ENCODE data around the gene RPTOR.

DNA sequence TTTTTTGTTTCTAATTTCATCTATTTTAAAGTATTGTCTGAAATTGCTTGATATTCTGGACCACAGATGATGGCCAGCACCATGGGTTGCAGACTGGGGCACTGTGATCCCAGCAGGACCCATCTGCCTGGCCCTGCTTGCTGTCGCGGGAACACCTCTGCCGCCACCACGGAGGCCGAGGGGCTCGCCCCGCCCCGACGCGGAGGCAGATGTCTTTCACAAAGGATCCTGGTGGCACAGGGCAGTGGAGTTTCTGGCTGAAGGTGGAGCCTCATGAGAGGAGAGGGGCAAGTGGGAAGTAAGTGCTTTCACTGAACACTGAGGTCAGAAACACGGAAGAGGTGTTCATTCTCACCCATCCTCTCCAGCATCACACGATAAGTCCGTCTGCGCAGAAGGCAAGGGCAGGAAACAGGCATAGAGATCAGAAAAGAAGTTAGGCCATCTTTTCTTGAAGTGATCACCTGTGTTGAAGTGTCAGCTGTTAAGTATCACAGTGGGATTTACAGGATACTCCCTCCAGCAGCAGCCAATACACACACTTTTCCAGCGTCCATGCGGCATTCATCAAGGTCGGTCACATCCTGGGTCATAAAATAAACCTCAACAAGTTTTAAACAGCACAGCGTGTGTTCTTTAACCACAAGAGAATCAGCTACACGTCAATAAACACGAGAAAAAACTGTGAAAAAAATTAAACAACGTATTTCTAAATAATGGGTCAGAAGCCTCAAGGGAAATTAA is 194.5 kb downstream of the RPTOR start:
- TF ChIP-seq, protein P1, sequence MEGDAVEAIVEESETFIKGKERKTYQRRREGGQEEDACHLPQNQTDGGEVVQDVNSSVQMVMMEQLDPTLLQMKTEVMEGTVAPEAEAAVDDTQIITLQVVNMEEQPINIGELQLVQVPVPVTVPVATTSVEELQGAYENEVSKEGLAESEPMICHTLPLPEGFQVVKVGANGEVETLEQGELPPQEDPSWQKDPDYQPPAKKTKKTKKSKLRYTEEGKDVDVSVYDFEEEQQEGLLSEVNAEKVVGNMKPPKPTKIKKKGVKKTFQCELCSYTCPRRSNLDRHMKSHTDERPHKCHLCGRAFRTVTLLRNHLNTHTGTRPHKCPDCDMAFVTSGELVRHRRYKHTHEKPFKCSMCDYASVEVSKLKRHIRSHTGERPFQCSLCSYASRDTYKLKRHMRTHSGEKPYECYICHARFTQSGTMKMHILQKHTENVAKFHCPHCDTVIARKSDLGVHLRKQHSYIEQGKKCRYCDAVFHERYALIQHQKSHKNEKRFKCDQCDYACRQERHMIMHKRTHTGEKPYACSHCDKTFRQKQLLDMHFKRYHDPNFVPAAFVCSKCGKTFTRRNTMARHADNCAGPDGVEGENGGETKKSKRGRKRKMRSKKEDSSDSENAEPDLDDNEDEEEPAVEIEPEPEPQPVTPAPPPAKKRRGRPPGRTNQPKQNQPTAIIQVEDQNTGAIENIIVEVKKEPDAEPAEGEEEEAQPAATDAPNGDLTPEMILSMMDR (IDR thresholded peaks at IDR 0.05 in 2 of 3, conservative IDR thresholded peaks at IDR 0.05 in 1 of 3; ENCODE audit: control insufficient read depth in 2 of 3, extremely low read depth in 1 of 3, insufficient read depth in 1 of 3, low read depth in 3 of 3, low read length in 3 of 3), result no peak
- TF ChIP-seq POLR2A (IDR thresholded peaks at IDR 0.05; ENCODE audit: low read depth, low read length) (no peak), SMC3 (IDR thresholded peaks at IDR 0.05; ENCODE audit: borderline replicate concordance, low read length) (no peak), GABPA (IDR thresholded peaks at IDR 0.05; ENCODE audit: low read depth) (no peak), MYC (IDR thresholded peaks at IDR 0.05; ENCODE audit: insufficient read depth, insufficient read length, insufficient replicate concordance, low read length, severe bottlenecking) (no peak), EGR1 (IDR thresholded peaks at IDR 0.05; ENCODE audit: borderline replicate concordance in 1 of 2, low read depth in 2 of 2, low read length in 2 of 2) (no peak)
- TF ChIP-seq, protein P2, sequence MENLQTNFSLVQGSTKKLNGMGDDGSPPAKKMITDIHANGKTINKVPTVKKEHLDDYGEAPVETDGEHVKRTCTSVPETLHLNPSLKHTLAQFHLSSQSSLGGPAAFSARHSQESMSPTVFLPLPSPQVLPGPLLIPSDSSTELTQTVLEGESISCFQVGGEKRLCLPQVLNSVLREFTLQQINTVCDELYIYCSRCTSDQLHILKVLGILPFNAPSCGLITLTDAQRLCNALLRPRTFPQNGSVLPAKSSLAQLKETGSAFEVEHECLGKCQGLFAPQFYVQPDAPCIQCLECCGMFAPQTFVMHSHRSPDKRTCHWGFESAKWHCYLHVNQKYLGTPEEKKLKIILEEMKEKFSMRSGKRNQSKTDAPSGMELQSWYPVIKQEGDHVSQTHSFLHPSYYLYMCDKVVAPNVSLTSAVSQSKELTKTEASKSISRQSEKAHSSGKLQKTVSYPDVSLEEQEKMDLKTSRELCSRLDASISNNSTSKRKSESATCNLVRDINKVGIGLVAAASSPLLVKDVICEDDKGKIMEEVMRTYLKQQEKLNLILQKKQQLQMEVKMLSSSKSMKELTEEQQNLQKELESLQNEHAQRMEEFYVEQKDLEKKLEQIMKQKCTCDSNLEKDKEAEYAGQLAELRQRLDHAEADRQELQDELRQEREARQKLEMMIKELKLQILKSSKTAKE (IDR thresholded peaks at IDR 0.05; ENCODE audit: low read depth, poor library complexity, severe bottlenecking), result no peak
- TF ChIP-seq, protein P3, sequence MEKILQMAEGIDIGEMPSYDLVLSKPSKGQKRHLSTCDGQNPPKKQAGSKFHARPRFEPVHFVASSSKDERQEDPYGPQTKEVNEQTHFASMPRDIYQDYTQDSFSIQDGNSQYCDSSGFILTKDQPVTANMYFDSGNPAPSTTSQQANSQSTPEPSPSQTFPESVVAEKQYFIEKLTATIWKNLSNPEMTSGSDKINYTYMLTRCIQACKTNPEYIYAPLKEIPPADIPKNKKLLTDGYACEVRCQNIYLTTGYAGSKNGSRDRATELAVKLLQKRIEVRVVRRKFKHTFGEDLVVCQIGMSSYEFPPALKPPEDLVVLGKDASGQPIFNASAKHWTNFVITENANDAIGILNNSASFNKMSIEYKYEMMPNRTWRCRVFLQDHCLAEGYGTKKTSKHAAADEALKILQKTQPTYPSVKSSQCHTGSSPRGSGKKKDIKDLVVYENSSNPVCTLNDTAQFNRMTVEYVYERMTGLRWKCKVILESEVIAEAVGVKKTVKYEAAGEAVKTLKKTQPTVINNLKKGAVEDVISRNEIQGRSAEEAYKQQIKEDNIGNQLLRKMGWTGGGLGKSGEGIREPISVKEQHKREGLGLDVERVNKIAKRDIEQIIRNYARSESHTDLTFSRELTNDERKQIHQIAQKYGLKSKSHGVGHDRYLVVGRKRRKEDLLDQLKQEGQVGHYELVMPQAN (conservative IDR thresholded peaks at IDR 0.05), result no peak
